Esophagus muscularis mucosa (tissue), 4 donors: Measurements from ENCODE around the gene SEPHS1. TPM values are rescaled to one million over a fixed set of nuclear protein-coding genes. Genes with fewer than 3 reads are reported as not detected.

Source experiments
- DNase-seq: peaks from one replicate; pipeline ENCODE4 v3.0.0-alpha.2; 2017; ENCODE audit errors: extremely low spot score
- H3K27ac ChIP-seq, 4 donors: fragments of 200-600 bp; sonication (generic); replicated peaks in 1 of 4; 1 replicate in 3 of 4; 2 replicates in 1 of 4; pipeline ENCODE4 v1.5.1; 2016 to 2019; ENCODE audit warnings: mild to moderate bottlenecking in 1 of 4
- H3K27me3 ChIP-seq, 4 donors: fragments of 200-600 bp; sonication (generic); one replicate each; pipeline versions ENCODE4 v1.5.1 to v1.6.0; 2016 to 2019
- H3K36me3 ChIP-seq, 4 donors: fragments of 200-600 bp; sonication (generic); one replicate each; pipeline ENCODE4 v1.5.1; 2016 to 2019
- H3K4me1 ChIP-seq, 4 donors: fragments of 200-600 bp; sonication (generic); one replicate each; pipeline ENCODE4 v1.5.1; 2016 to 2019
- H3K4me3 ChIP-seq, 4 donors: fragments of 200-600 bp; sonication (generic); 1 replicate in 2 of 4; 2 replicates in 2 of 4; pipeline ENCODE4 v1.5.1; 2016 to 2019; ENCODE audit warnings: mild to moderate bottlenecking in 4 of 4, moderate library complexity in 1 of 4
- H3K9me3 ChIP-seq, 4 donors: fragments of 200-600 bp; sonication (generic); 1 replicate in 3 of 4; 2 replicates in 1 of 4; pipeline ENCODE4 v1.5.1; 2016 to 2019
- CTCF ChIP-seq, 3 experiments: fragments of 200-600 bp in 2 of 3; fragments of 450-650 bp in 1 of 3; sonication (generic) in 2 of 3; IDR thresholded peaks; one replicate each; pipeline ENCODE4 v1.5.1; 2017 to 2019; ENCODE audit warnings: antibody characterized with exemption in 3 of 3, mild to moderate bottlenecking in 2 of 3, moderate library complexity in 1 of 3
- EP300 ChIP-seq: sonication (generic); formaldehyde crosslinking; IDR thresholded peaks from one replicate; pipeline ENCODE4 v1.6.1; 2017; ENCODE audit warnings: antibody characterized with exemption
- POLR2A ChIP-seq: fragments of 450-650 bp; IDR thresholded peaks from one replicate; pipeline ENCODE4 v1.6.1; 2017; ENCODE audit warnings: antibody characterized with exemption, moderate library complexity, mild to moderate bottlenecking, low read depth
- POLR2AphosphoS5 ChIP-seq, 2 donors: sonication (generic); formaldehyde crosslinking; IDR thresholded peaks; one replicate each; pipeline ENCODE4 v1.6.1; 2017; ENCODE audit warnings: antibody characterized with exemption in 2 of 2
- WGBS: methylation state at CpG from one replicate; pipeline ENCODE4 v1.1.5; 2018; 5-methylcytosine and 5-hydroxymethylcytosine counted together
- intact Hi-C: fragments of 100-400 bp; cut with DNase I; formaldehyde crosslinking; loops from one replicate; pipeline ENCODE4 v1.15.1; 2023
- total RNA-seq, 4 donors: library from RNA; depleted of rRNA; stranded (reverse); fragments of >200 nt; gene quantifications; one replicate each; pipeline versions ENCODE4 v1.1.0 to v1.2.1, GENCODE V29; 2016

The SEPHS1 gene
- 10 to 100 TPM; 37.0 to 53.1 (median 46.0) TPM for total RNA-seq

GRCh38 chr10:13348216-13349017, at the start of gene SEPHS1:
Gene SEPHS1, minus strand, starts transcription at chr10:13348293. Its CDS starts 3,343 bp downstream, at chr10:13344950.
- H3K36me3 ChIP-seq: no peaks in the 10 kb centered on the region
- 1% methylated on average over 38 of the region's 65 CpGs for WGBS
- H3K4me3 ChIP-seq: peak within 1 kb of the TSS; percentile 71 to 96 (median 86)
- DNase-seq: no peak
- peaks cover 31 to 55% (median 43%) of the 10 kb centered on the region in 4 donors for H3K4me1 ChIP-seq
- intact Hi-C loops: no loop called here
- peak within 1 kb of the TSS; percentile 94 to 99 (median 98) for H3K27ac ChIP-seq
- TF ChIP-seq POLR2A (no peak), POLR2AphosphoS5 (IDR thresholded peaks at IDR 0.05) (peak in 1 of 2 donors; percentile 25), CTCF (IDR thresholded peaks at IDR 0.05) (peak in 1 of 3 experiments; percentile 5), EP300 (no peak)
- no peaks in the 10 kb centered on the region for H3K9me3 ChIP-seq
- peaks cover 0 to 17% (median 5%) of the 10 kb centered on the region in 4 donors for H3K27me3 ChIP-seq

GRCh38 chr10:13397052-13397451, 49.0 kb upstream of the SEPHS1 start:
- 97% methylated on average over 3 of the region's 3 CpGs for WGBS
- Histone ChIP-seq H3K4me3 (no peak overlapping the region), H3K27me3 (no peaks in the 10 kb centered on the region), H3K27ac (no peak overlapping the region), H3K36me3 (no peaks in the 10 kb centered on the region), H3K9me3 (peaks cover 0 to 4% (median 3%) of the 10 kb centered on the region in 4 donors), H3K4me1 (no peaks in the 10 kb centered on the region)
- intact Hi-C loops: no loop called here
- no peak for DNase-seq
- TF ChIP-seq EP300: no peak
- no peak for TF ChIP-seq POLR2A
- TF ChIP-seq CTCF (IDR thresholded peaks at IDR 0.05): no peak
- no peak for TF ChIP-seq POLR2AphosphoS5 (IDR thresholded peaks at IDR 0.05)

- intact Hi-C loops: no loop called here
- Histone ChIP-seq H3K4me1 (no peaks in the 10 kb centered on the region), H3K27ac (no peak overlapping the region), H3K36me3 (no peaks in the 10 kb centered on the region), H3K9me3 (peaks cover 0 to 4% (median 3%) of the 10 kb centered on the region in 4 donors), H3K27me3 (no peaks in the 10 kb centered on the region), H3K4me3 (no peak overlapping the region)
- TF ChIP-seq CTCF (IDR thresholded peaks at IDR 0.05): no peak
- TF ChIP-seq EP300: no peak
- TF ChIP-seq POLR2AphosphoS5 (IDR thresholded peaks at IDR 0.05): no peak
- TF ChIP-seq POLR2A: no peak
- no peak for DNase-seq
These were observed 48.3 kb upstream of the SEPHS1 start for GRCh38 chr10:13396369-13396768.

- 90% methylated on average over 3 of the region's 3 CpGs for WGBS
- Histone ChIP-seq H3K27ac (no peak overlapping the region), H3K9me3 (peaks cover 0 to 4% (median 3%) of the 10 kb centered on the region in 4 donors), H3K4me3 (no peak overlapping the region), H3K36me3 (no peaks in the 10 kb centered on the region), H3K27me3 (no peaks in the 10 kb centered on the region), H3K4me1 (no peaks in the 10 kb centered on the region)
- DNase-seq: no peak
- no peak for TF ChIP-seq CTCF (IDR thresholded peaks at IDR 0.05)
- TF ChIP-seq POLR2A: no peak
- no peak for TF ChIP-seq EP300
- no peak for TF ChIP-seq POLR2AphosphoS5 (IDR thresholded peaks at IDR 0.05)
- intact Hi-C loops: no loop called here
These were observed 47.4 kb upstream of the SEPHS1 start for GRCh38 chr10:13395540-13395939.
